NB4 (cell line): ENCODE results near the gene GNB2.

Experiments used
- MYC ChIP-seq: IDR thresholded peaks from 2 replicates; pipeline ENCODE4 v1.6.1; 2011; ENCODE audit warnings: low read depth, low read length
- POLR2A ChIP-seq: IDR thresholded peaks from 2 replicates; pipeline ENCODE4 v1.6.1; 2011; ENCODE audit warnings: mild to moderate bottlenecking; ENCODE audit not compliant: insufficient read length; ENCODE audit errors: extremely low read depth
- TF ChIP-seq, protein P1 (sequence below): IDR thresholded peaks from one replicate; pipeline ENCODE4 v1.5.1; 2012; ENCODE audit warnings: low read depth, low read length
- TF ChIP-seq, protein P2 (sequence below): IDR thresholded peaks from 2 replicates; pipeline ENCODE4 v1.6.1; 2011; ENCODE audit warnings: low read depth, low read length

DNA sequence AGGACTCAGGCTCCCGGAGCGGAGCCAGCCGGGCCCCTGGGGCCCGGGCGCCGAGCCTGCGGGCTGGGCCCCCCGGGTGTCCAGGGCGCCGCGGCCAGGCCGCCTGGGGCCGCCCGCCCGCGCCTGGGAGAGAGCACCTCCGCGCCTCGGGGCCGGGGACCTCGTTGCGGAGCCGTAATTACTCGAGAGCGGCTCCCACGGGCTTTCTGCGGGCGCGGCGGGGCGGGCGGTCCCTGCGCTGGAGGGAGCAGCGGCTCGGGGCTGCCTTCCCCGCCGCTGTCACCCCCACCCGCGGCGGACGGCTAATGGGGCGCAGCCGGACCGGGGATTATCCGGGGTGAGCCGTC, 1.5 kb downstream of the GNB2 start:
- TF ChIP-seq POLR2A (no peak), MYC (no peak)
- TF ChIP-seq, protein P1, sequence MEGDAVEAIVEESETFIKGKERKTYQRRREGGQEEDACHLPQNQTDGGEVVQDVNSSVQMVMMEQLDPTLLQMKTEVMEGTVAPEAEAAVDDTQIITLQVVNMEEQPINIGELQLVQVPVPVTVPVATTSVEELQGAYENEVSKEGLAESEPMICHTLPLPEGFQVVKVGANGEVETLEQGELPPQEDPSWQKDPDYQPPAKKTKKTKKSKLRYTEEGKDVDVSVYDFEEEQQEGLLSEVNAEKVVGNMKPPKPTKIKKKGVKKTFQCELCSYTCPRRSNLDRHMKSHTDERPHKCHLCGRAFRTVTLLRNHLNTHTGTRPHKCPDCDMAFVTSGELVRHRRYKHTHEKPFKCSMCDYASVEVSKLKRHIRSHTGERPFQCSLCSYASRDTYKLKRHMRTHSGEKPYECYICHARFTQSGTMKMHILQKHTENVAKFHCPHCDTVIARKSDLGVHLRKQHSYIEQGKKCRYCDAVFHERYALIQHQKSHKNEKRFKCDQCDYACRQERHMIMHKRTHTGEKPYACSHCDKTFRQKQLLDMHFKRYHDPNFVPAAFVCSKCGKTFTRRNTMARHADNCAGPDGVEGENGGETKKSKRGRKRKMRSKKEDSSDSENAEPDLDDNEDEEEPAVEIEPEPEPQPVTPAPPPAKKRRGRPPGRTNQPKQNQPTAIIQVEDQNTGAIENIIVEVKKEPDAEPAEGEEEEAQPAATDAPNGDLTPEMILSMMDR = no peak
- TF ChIP-seq, protein P2, sequence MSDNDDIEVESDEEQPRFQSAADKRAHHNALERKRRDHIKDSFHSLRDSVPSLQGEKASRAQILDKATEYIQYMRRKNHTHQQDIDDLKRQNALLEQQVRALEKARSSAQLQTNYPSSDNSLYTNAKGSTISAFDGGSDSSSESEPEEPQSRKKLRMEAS = no peak
